ENCODE data around the gene NBPF1. TPM values are rescaled to one million over a fixed set of nuclear protein-coding genes. Genes with fewer than 3 reads are reported as not detected.
"Not testable (repeated sequence)": the region's sequence is repeated elsewhere in the genome, so short reads cannot be mapped to it uniquely, and the experiment has no call there.

The NBPF1 gene
- total RNA-seq, 2 experiments from 2014 or later, result 11.3 to 12.6 TPM

DNA sequence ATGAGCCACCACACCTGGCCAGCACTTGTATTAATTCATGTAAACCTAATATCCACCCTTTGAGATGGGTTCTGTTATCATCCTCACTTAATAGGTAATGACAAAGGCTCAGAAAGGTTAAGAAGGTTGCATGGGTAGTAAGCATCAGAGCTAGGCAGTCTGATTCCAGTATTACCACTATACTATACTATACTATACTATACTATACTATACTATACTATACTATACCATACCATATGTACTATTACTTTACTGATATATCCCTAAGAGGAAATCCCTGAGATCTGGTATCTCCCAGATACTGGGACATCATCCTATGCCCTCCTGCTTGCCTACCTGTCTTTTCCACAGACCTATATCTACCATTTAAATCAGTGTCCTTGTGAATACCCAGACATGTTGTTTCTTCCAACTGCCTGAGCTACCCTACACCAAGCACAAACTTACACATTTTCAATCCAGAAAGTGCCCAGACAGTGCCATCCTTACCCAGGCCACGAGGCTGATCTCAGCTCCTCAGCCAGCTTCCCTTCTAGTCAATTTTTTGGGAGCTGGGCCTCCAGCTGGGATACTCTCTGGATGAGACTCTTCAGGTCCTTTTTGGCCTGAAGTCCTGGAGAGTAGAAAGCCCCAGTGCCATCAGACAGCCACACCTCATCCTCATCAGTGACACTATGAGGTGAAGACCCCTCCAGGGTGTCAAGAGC, 63.0 kb downstream of the NBPF1 start:
- H3K4me1 Mint-ChIP-seq; H3K9me3 Mint-ChIP-seq; POLR2A ChIA-PET; DNase-seq; H3K27ac Mint-ChIP-seq; H3K36me3 Mint-ChIP-seq; H3K4me3 Mint-ChIP-seq; H3K27me3 Mint-ChIP-seq; ATAC-seq (ENCODE audit: low read depth): not testable (repeated sequence)

DNA sequence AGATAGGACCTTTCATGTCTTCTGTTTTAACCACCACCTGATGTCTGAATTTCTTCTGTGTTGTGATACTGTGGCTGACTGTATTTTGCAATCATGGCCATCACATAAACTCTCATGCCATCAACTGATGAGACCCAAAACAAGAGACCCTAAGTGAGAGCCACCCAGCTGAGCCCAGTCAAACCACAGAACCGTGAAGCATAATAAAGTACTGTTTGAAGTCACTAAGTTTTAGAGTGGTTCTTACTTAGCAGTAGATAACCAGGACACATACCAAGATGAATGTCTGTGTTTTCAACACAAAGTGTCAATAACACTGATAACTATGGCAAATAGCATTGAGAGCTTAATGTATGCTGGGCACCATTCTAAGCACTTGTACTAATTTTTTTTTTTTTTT, 63.8 kb downstream of the NBPF1 start:
- ATAC-seq (ENCODE audit: low read depth); H3K36me3 Mint-ChIP-seq; H3K9me3 Mint-ChIP-seq; POLR2A ChIA-PET; H3K4me1 Mint-ChIP-seq; H3K27me3 Mint-ChIP-seq; H3K27ac Mint-ChIP-seq; DNase-seq; H3K4me3 Mint-ChIP-seq: not testable (repeated sequence)

DNA sequence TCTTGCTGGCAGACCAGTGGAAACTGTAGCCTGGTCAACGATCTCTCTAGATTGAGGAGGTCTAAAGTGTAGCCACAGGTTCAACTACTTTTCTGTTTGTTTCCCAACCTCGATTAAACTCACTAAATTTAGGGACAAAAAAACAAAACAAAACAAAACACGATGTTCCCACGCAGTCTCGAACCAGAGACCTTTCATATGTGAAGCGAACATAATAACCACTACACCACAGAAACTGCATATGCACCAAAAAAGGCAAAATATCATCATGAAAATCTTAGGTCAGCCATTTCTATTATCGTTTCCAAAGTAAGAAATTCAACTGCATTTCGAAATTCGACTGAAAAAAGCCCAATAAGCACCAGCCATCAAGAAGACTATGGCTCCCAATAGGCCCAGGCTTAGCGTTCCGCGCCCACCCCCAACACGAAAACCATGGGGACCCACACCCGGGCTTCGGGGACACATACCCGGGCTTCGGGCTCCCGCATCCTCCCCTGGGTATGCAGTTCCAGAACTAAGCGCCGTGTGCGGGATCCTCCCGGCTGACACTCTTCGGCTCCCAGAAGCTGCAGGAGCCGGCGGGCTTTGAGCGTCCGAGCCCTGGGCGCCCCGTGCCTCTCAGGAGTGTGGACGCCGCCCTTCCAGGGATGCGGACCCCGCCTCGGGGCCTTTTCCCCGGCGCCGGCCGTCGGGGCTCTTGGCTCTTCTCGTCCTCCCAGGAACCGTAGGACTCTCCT, 65.7 kb downstream of the NBPF1 start:
- H3K9me3 Mint-ChIP-seq; POLR2A ChIA-PET; ATAC-seq (ENCODE audit: low read depth); H3K4me1 Mint-ChIP-seq; H3K36me3 Mint-ChIP-seq; H3K27ac Mint-ChIP-seq; DNase-seq; H3K27me3 Mint-ChIP-seq; H3K4me3 Mint-ChIP-seq: not testable (repeated sequence)

DNA sequence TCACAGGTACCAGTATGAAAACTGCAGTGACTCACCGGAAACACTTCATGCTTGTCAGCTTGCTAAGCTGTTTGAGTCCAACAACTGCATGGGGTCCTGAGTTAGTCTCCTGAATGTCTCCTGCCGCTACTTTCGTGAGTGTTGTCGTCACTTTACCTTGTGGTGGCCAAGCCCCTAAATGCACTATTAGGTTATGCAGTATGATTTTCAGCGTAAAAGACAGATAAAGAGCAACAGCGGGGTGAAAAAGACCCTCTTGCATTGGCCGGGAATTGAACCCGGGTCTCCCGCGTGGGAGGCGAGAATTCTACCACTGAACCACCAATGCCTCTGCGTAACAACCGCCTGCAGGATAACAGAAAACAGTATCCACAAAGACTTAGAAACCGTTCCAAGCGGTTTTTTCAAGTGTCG, 67.7 kb downstream of the NBPF1 start:
- H3K36me3 Mint-ChIP-seq; H3K27ac Mint-ChIP-seq; ATAC-seq (ENCODE audit: low read depth); H3K4me1 Mint-ChIP-seq; POLR2A ChIA-PET; H3K27me3 Mint-ChIP-seq; DNase-seq; H3K4me3 Mint-ChIP-seq; H3K9me3 Mint-ChIP-seq: not testable (repeated sequence)

GRCh38 chr1:16540421-16540893, 72.9 kb downstream of the NBPF1 start:
- H3K4me1 Mint-ChIP-seq; POLR2A ChIA-PET; H3K36me3 Mint-ChIP-seq; ATAC-seq (ENCODE audit: low read depth); DNase-seq; H3K27ac Mint-ChIP-seq; H3K4me3 Mint-ChIP-seq; H3K9me3 Mint-ChIP-seq: not testable (repeated sequence)
- peaks cover 21% of the 10 kb centered on the region for H3K27me3 Mint-ChIP-seq

- peaks cover 36% of the 10 kb centered on the region for H3K27me3 Mint-ChIP-seq
- H3K4me3 Mint-ChIP-seq; H3K9me3 Mint-ChIP-seq; DNase-seq; H3K4me1 Mint-ChIP-seq; POLR2A ChIA-PET; H3K27ac Mint-ChIP-seq; ATAC-seq (ENCODE audit: low read depth); H3K36me3 Mint-ChIP-seq: not testable (repeated sequence)
Measured at GRCh38 chr1:16537528-16537927, 75.8 kb downstream of the NBPF1 start.

- peaks cover 43% of the 10 kb centered on the region for H3K27me3 Mint-ChIP-seq
- DNase-seq; H3K9me3 Mint-ChIP-seq; H3K36me3 Mint-ChIP-seq; H3K4me3 Mint-ChIP-seq; H3K4me1 Mint-ChIP-seq; POLR2A ChIA-PET; ATAC-seq (ENCODE audit: low read depth); H3K27ac Mint-ChIP-seq: not testable (repeated sequence)
Measured at GRCh38 chr1:16536796-16537195, 76.6 kb downstream of the NBPF1 start.

GRCh38 chr1:16535898-16536297, 77.5 kb downstream of the NBPF1 start:
- H3K27ac Mint-ChIP-seq; H3K9me3 Mint-ChIP-seq; POLR2A ChIA-PET; DNase-seq; H3K36me3 Mint-ChIP-seq; H3K4me3 Mint-ChIP-seq; H3K4me1 Mint-ChIP-seq; ATAC-seq (ENCODE audit: low read depth): not testable (repeated sequence)
- peaks cover 46% of the 10 kb centered on the region for H3K27me3 Mint-ChIP-seq

DNA sequence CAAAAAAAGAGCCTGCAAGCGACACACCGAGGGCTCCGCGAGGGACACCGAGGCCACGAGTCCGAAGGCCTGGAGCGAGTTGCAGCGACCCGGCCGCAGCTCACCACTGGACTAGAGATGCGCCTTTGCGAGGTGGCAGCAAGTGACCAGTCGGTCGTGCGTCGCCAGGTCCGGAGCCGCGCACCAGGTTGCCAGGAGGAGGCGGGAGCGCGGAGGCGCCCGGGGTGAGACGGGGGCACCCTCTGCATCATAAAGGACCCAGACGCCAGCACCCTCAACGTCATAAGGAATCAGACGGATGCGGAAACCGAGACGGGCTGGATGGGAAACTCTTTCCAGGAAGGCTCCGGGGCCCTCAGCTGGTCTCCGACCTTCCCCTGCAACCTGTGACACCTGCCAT, 77.9 kb downstream of the NBPF1 start:
- peaks cover 44% of the 10 kb centered on the region for H3K27me3 Mint-ChIP-seq
- ATAC-seq (ENCODE audit: low read depth); DNase-seq; POLR2A ChIA-PET; H3K4me1 Mint-ChIP-seq; H3K27ac Mint-ChIP-seq; H3K36me3 Mint-ChIP-seq; H3K4me3 Mint-ChIP-seq; H3K9me3 Mint-ChIP-seq: not testable (repeated sequence)

DNA sequence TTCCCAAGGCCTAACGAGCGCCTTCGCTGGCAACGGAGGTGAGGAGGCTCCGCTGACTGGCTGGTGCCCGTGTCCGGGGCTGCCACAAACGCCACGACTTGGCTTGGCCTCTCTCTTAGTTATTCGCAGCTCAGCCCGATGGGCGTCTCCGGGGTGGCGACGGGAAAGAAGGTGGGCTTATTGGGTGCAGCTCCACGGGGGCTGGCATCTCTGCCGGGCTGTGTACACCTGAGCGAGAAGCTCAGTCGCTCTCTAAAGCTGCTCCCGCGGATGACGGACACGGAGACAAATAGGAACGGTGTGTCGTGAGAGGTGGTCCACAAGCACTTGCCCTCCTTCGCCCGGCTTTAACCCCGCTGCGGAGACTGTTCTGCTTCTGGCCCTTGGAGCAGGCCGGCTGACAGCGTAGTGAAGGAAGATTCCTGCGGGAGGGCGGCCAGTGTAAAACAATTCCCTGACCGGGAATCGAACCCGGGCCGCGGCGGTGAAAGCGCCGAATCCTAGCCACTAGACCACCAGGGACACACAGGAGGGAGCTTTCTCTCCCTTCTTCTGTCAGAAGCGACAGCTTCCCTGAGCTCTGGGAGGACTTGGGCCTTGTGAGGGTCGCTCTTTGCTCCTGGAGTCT, 78.4 kb downstream of the NBPF1 start:
- POLR2A ChIA-PET, H3K4me1 Mint-ChIP-seq, H3K27ac Mint-ChIP-seq, H3K9me3 Mint-ChIP-seq, H3K36me3 Mint-ChIP-seq: not testable (repeated sequence)
- Mint-ChIP-seq H3K4me3 (peak overlapping the region; percentile 68), H3K27me3 (peaks cover 41% of the 10 kb centered on the region)
- DNase-seq (peak; percentile 45), ATAC-seq (ENCODE audit: low read depth) (peak; percentile 56)

DNA sequence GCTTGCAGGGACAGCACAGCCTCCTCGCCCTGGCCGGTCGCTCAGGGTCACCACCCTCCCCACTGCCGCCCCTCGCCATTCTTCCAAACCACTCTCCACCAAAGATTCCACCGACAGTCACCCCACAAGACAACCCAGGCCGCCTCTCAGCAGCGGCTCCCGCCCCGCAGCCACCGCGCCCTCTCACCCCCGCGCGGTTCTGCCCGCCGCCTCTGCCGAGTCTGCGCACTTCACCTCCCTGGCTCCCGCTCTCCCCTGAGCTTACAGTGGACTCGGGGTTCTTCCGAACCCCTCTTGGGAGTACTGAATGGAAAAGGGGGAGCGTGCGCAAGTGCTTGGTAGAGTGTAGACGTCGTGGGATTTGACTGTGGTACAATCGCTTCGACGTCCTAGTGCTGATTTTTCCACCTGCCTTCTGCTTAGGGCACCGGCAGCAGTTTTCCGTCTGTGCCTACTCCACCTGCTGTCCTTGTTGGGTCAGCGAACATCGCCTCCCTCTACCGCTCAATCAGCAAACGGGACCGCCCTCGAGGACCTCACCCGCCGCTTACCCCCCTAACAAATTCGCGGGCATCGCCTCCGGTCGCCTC, 79.0 kb downstream of the NBPF1 start:
- Mint-ChIP-seq H3K27me3 (peaks cover 41% of the 10 kb centered on the region), H3K4me3 (peak overlapping the region; percentile 37)
- H3K27ac Mint-ChIP-seq, H3K9me3 Mint-ChIP-seq, H3K36me3 Mint-ChIP-seq, POLR2A ChIA-PET, H3K4me1 Mint-ChIP-seq: not testable (repeated sequence)
- ATAC-seq (ENCODE audit: low read depth), result peak; percentile 18
- peak; percentile 45 for DNase-seq

DNA sequence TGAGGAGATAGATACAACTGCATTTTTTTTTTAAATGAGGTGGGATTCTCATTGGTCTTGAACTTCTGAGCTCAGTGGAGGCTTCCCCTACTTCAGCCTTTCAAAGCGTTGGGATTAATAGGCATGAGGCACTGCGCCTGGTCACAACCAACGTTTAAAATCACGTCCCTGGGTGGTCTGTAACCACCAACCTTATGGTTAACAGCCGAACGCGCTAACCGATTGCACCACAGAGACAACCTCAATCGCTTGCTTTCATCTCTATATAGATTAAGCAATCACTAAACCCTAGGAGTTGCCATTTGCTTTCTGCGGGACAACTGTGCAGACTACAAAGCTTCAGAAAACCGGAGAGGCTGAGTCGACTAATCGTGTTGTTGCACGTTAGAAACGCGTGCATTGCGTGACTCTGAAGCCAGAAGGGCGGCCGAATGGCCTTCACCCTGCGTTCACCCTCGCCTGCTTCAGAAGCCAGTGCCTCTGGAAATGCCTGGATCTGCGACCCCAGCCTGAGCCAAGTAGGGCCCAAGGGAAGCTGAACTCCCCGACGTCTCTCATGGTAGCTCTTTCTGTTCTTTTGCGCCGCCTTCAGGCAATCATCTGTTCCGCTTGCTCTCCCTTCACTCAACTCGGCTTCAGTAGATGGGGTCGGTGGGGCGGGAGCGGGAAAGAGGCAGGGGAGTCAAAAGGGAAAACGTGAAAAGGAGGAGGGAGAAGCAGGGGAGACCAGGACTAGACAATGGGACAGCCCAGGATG, 81.0 kb downstream of the NBPF1 start:
- POLR2A ChIA-PET; H3K27ac Mint-ChIP-seq; H3K4me1 Mint-ChIP-seq; H3K4me3 Mint-ChIP-seq; H3K36me3 Mint-ChIP-seq; DNase-seq; ATAC-seq (ENCODE audit: low read depth); H3K9me3 Mint-ChIP-seq: not testable (repeated sequence)
- H3K27me3 Mint-ChIP-seq, result peaks cover 37% of the 10 kb centered on the region

- POLR2A ChIA-PET, H3K4me1 Mint-ChIP-seq: not testable (repeated sequence)
Measured at GRCh38 chr1:16528338-16528737, 85.0 kb downstream of the NBPF1 start.

More at GRCh38 chr1:16528338-16528737, 85.0 kb downstream of the NBPF1 start:
- not testable (repeated sequence) for H3K36me3 Mint-ChIP-seq; ATAC-seq (ENCODE audit: low read depth); H3K4me3 Mint-ChIP-seq; H3K27ac Mint-ChIP-seq; H3K9me3 Mint-ChIP-seq; DNase-seq
- peaks cover 29% of the 10 kb centered on the region for H3K27me3 Mint-ChIP-seq

Data from activated naive CD8-positive, alpha-beta T cell treated with anti-CD3 and anti-CD28 coated beads, Interleukin-2, amount 10 ng/mL, durations not matched to agents 7 days and 5 days (primary cell).